HepG2 (cell line): ENCODE data around the gene ELL3. TPM values are rescaled to one million over a fixed set of nuclear protein-coding genes. Genes with fewer than 3 reads are reported as not detected.

Source experiments
- DNMT3B ChIP-seq: conservative IDR thresholded peaks from 2 replicates; pipeline ENCODE4 v1.6.1; 2016; ENCODE audit warnings: missing biosample characterization, control low read depth
- DPF2 ChIP-seq: sonication (generic); formaldehyde crosslinking; IDR thresholded peaks from 2 replicates; pipeline ENCODE4 v1.4.0; 2020; ENCODE audit warnings: mild to moderate bottlenecking, low read depth, missing genetic modification reagents, borderline replicate concordance
- FOXA1 ChIP-seq, 2 experiments: fragments of 450-650 bp in 1 of 2; sonication (generic) in 1 of 2; formaldehyde crosslinking in 1 of 2; IDR thresholded peaks; 2 replicates each; pipeline versions ENCODE4 v1.4.0 to v1.6.1; 2016 to 2020; ENCODE audit warnings: missing genetic modification reagents in 1 of 2
- FOXO1 ChIP-seq: sonication (generic); formaldehyde crosslinking; IDR thresholded peaks from 2 replicates; pipeline ENCODE4 v1.4.0; 2020; ENCODE audit warnings: missing genetic modification reagents
- HES4 ChIP-seq: sonication (generic); formaldehyde crosslinking; IDR thresholded peaks from 2 replicates; pipeline ENCODE4 v1.9.0; 2021; ENCODE audit warnings: mild to moderate bottlenecking, missing genetic modification reagents, borderline replicate concordance
- JUND ChIP-seq: sonication (generic); formaldehyde crosslinking; IDR thresholded peaks from 2 replicates; pipeline ENCODE4 v1.8.0; 2022; ENCODE audit warnings: mild to moderate bottlenecking, missing genetic modification reagents
- MTA3 ChIP-seq: sonication (generic); formaldehyde crosslinking; IDR thresholded peaks from 2 replicates; pipeline ENCODE4 v1.4.0; 2020; ENCODE audit warnings: missing genetic modification reagents
- SMAD1 ChIP-seq: sonication (generic); formaldehyde crosslinking; IDR thresholded peaks from 2 replicates; pipeline ENCODE4 v1.4.0; 2020; ENCODE audit warnings: missing genetic modification reagents, low read depth, mild to moderate bottlenecking, borderline replicate concordance
- STAG1 ChIP-seq: sonication (generic); formaldehyde crosslinking; IDR thresholded peaks from 2 replicates; pipeline ENCODE4 v1.4.0; 2020; ENCODE audit warnings: missing genetic modification reagents
- ZMYM3 ChIP-seq: sonication (generic); formaldehyde crosslinking; IDR thresholded peaks from 2 replicates; pipeline ENCODE4 v1.5.1; 2020; ENCODE audit warnings: mild to moderate bottlenecking, missing genetic modification reagents
- ZNF143 ChIP-seq: sonication (generic); formaldehyde crosslinking; IDR thresholded peaks from 2 replicates; pipeline ENCODE4 v1.4.0; 2020; ENCODE audit warnings: missing genetic modification reagents
- ZNF264 ChIP-seq: sonication (generic); formaldehyde crosslinking; IDR thresholded peaks from 2 replicates; pipeline ENCODE4 v1.4.0; 2020; ENCODE audit warnings: missing genetic modification reagents
- ZNF558 ChIP-seq: sonication (generic); formaldehyde crosslinking; IDR thresholded peaks from 2 replicates; pipeline ENCODE4 v1.9.0; 2022; ENCODE audit warnings: mild to moderate bottlenecking, missing genetic modification reagents, borderline replicate concordance
- ZNF720 ChIP-seq: sonication (generic); formaldehyde crosslinking; IDR thresholded peaks from 2 replicates; pipeline ENCODE4 v1.4.0; 2020; ENCODE audit warnings: missing genetic modification reagents
- polyA plus RNA-seq, 8 experiments: library from polyadenylated mRNA; depleted of rRNA in 3 of 8; stranded (reverse) in 7 of 8; unstranded in 1 of 8; fragments of >200 nt; fragmentation: Illumina TruSeq in 4 of 8; extraction: Trizol in 4 of 8; gene quantifications; 2 replicates each; pipeline versions ENCODE4 v1.2.1 to v1.2.3, GENCODE V29; 2011 to 2016; ENCODE audit warnings: low read depth in 4 of 8, missing spikeins in 1 of 8, mixed read lengths in 1 of 8; ENCODE audit not compliant: insufficient read depth in 1 of 8
- total RNA-seq, 5 experiments: library from RNA; depleted of rRNA; stranded (reverse); fragments of >200 nt; fragmentation: Illumina TruSeq; extraction: Trizol; gene quantifications; 2 replicates each; pipeline ENCODE4 v1.2.3, GENCODE V29; 2016; ENCODE audit warnings: low read depth in 1 of 5
- TF ChIP-seq, protein P1 (sequence below): IDR thresholded peaks from 2 replicates; pipeline ENCODE4 v1.6.1; 2016

The ELL3 gene
- total and polyA plus RNA-seq, 2 of the 13 experiments (the other 11 are each of a cell fraction or from before 2014, with no cell fraction given): 6.1 to 8.8 TPM

DNA sequence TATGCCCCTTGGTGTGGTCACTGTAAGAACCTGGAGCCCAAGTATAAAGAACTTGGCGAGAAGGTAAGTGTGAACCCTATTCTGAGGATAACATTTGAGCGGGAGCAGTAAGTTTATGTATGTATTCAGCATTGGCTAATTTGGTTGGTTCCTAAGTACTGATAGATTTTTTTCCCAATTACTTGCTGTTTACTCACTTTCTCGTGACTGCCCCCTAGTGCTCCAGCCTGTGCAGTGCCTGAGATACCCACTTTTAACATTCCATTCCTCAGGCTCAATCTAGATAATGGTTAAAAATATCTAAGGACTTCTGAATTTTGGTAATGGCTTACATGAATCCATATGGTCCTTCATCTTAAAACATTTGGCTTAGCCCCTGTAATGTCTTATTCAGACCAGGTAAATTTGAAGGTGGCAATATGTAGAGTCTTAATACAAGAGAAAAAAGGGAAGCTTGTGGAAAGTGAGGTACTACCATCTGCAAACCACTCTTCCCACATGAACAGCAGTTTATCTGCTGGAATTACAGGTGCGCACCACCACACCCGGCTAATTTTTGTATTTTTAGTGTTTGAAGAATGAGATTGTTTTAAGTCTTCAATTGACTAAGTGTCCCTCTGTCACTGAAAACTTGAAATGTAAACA is 7.1 kb downstream of the ELL3 start (continued):
- TF ChIP-seq ZNF720 (CRISPR knock-in tag): no peak
- TF ChIP-seq DNMT3B: no peak
- no peak for TF ChIP-seq ZNF558
- TF ChIP-seq ZNF264 (CRISPR knock-in tag): no peak
- TF ChIP-seq ZMYM3 (CRISPR knock-in tag): no peak
- no peak for TF ChIP-seq SMAD1 (CRISPR knock-in tag)
- TF ChIP-seq FOXO1 (CRISPR knock-in tag): no peak
- no peak for TF ChIP-seq FOXA1 (IDR thresholded peaks at IDR 0.05)
- peak; percentile 77 for TF ChIP-seq FOXA1 (CRISPR knock-in tag; IDR thresholded peaks at IDR 0.05)
- TF ChIP-seq JUND: no peak
- no peak for TF ChIP-seq HES4 (CRISPR knock-in tag)
- peak; percentile 32 for TF ChIP-seq STAG1 (CRISPR knock-in tag)
- no peak for TF ChIP-seq ZNF143 (CRISPR knock-in tag)
- TF ChIP-seq MTA3 (CRISPR knock-in tag): no peak
- TF ChIP-seq DPF2 (CRISPR knock-in tag): no peak
- TF ChIP-seq, protein P1, sequence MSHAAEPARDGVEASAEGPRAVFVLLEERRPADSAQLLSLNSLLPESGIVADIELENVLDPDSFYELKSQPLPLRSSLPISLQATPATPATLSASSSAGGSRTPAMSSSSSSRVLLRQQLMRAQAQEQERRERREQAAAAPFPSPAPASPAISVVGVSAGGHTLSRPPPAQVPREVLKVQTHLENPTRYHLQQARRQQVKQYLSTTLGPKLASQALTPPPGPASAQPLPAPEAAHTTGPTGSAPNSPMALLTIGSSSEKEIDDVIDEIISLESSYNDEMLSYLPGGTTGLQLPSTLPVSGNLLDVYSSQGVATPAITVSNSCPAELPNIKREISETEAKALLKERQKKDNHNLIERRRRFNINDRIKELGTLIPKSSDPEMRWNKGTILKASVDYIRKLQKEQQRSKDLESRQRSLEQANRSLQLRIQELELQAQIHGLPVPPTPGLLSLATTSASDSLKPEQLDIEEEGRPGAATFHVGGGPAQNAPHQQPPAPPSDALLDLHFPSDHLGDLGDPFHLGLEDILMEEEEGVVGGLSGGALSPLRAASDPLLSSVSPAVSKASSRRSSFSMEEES (CRISPR knock-in tag): no peak
- TF ChIP-seq, all 625 proteins: peak for 10
